Activated naive CD4-positive, alpha-beta T cell treated with anti-CD3 and anti-CD28 coated beads, Interleukin-2, amount 50 U/mL, for 72 hours (primary cell): Measurements from ENCODE around the gene AKR7A3. TPM values are rescaled to one million over a fixed set of nuclear protein-coding genes. Genes with fewer than 3 reads are reported as not detected.
"Not testable (repeated sequence)": the region's sequence is repeated elsewhere in the genome, so short reads cannot be mapped to it uniquely, and the experiment has no call there.

Source experiments
- ATAC-seq, 2 donors: fragments of 150-1000 bp; cut with Tn5 transposase; 2 replicates each; pipeline ENCODE4 v1.10.0; 2021; ENCODE audit warnings: mild to moderate bottlenecking in 2 of 2, moderate library complexity in 2 of 2
- DNase-seq, 2 donors: peaks; one replicate each; pipeline ENCODE4 v3.0.0; 2021 to 2022; ENCODE audit warnings: low spot score in 2 of 2
- H3K27ac Mint-ChIP-seq, 2 donors: one replicate each; pipeline ENCODE4 v1.8.0; 2022; ENCODE audit warnings: mild to moderate bottlenecking in 2 of 2, mixed read lengths in 2 of 2
- H3K36me3 Mint-ChIP-seq, 2 donors: one replicate each; pipeline ENCODE4 v1.8.0; 2022; ENCODE audit warnings: mixed read lengths in 2 of 2
- H3K9me3 Mint-ChIP-seq, 2 donors: one replicate each; pipeline ENCODE4 v1.8.0; 2022; ENCODE audit warnings: mixed read lengths in 2 of 2
- total RNA-seq, 2 donors: library from RNA; stranded (reverse); gene quantifications; one replicate each; pipeline ENCODE4 v1.2.3, GENCODE V29; 2022

Gene AKR7A3
- under 1 TPM; 0.68 to 0.93 TPM for total RNA-seq

- H3K27ac Mint-ChIP-seq: not testable (repeated sequence)
These were observed at the start of gene AKR7A3 for GRCh38 chr1:19288324-19289241. TSS of gene AKR7A3 (minus strand) at chr1:19288770. CDS start at chr1:19288709, 61 bp downstream.

GRCh38 chr1:19338323-19338762, 49.8 kb upstream of the AKR7A3 start:
- no peaks in the 10 kb centered on the region for H3K36me3 Mint-ChIP-seq
- peak overlapping the region; percentile 66 to 91 for H3K27ac Mint-ChIP-seq
- DNase-seq (no peak), ATAC-seq (no peak)
- H3K9me3 Mint-ChIP-seq: no peaks in the 10 kb centered on the region

More at GRCh38 chr1:19288324-19289241, at the start of gene AKR7A3:
- peaks cover 11 to 19% of the 10 kb centered on the region in 2 donors for H3K36me3 Mint-ChIP-seq
- H3K9me3 Mint-ChIP-seq: not testable (repeated sequence)
- peak; percentile 95 for ATAC-seq
- DNase-seq: peak in 1 of 2 donors; percentile 64

DNA sequence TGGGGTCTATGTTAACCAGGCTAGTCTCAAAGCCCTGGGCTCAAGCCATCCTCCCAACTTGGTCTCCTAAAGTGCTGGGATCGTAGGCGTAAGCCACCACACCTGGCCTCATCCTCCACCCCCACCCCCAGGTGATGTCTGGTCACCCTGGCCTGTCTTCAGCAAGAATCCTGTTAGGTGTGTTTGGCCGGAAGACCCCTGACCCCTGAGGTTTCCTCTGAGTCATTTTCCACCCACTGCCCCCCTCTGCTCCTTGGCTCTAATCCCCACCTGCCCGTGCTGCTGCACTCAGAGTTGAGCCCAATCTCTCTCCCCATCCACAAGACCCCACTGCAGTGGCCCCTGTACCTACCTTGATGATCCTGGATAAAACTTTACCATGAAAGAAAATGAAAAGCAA, 48.7 kb upstream of the AKR7A3 start:
- DNase-seq: no peak
- no peak for ATAC-seq
- H3K9me3 Mint-ChIP-seq: no peaks in the 10 kb centered on the region
- H3K36me3 Mint-ChIP-seq: no peaks in the 10 kb centered on the region
- peak overlapping the region; percentile 66 to 91 for H3K27ac Mint-ChIP-seq

DNA sequence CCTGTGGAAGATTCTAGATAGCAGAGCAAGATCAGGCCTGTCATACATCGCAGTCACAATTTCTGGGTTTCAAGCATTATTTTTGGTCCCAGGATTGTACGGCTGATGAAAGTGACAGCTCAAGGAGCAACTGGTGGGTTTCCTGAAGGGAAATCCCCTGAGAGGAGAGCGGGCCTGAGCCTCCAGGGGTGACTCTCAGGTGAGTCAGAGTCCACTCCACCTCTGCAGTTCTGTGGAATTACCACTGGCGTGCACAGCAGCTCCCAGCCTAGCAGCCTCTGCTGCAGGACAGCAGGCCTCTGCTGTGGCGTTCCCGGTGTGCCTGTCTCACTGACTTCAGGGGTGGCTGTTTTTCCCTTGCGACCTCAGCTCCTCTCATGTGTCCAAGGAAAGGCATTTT, 48.0 kb upstream of the AKR7A3 start:
- peak overlapping the region; percentile 5 to 66 for H3K27ac Mint-ChIP-seq
- ATAC-seq: peak; percentile 74 to 95
- no peaks in the 10 kb centered on the region for H3K9me3 Mint-ChIP-seq
- H3K36me3 Mint-ChIP-seq: no peaks in the 10 kb centered on the region
- DNase-seq: peak in 1 of 2 donors; percentile 74

- Mint-ChIP-seq H3K9me3 (no peaks in the 10 kb centered on the region), H3K27ac (peak overlapping the region; percentile 47 to 62), H3K36me3 (no peaks in the 10 kb centered on the region)
- ATAC-seq: peak in 1 of 2 donors; percentile 42
- DNase-seq: no peak
These were observed 45.2 kb upstream of the AKR7A3 start for GRCh38 chr1:19333587-19334354.

- no peak for ATAC-seq
- no peak for DNase-seq
- Mint-ChIP-seq H3K36me3 (no peaks in the 10 kb centered on the region), H3K27ac (no peak overlapping the region), H3K9me3 (no peaks in the 10 kb centered on the region)
These were observed 44.3 kb upstream of the AKR7A3 start for GRCh38 chr1:19332832-19333231.

GRCh38 chr1:19331262-19331878, 42.8 kb upstream of the AKR7A3 start:
- no peak for ATAC-seq
- no peak for DNase-seq
- Mint-ChIP-seq H3K27ac (no peak overlapping the region), H3K36me3 (no peaks in the 10 kb centered on the region), H3K9me3 (no peaks in the 10 kb centered on the region)

DNA sequence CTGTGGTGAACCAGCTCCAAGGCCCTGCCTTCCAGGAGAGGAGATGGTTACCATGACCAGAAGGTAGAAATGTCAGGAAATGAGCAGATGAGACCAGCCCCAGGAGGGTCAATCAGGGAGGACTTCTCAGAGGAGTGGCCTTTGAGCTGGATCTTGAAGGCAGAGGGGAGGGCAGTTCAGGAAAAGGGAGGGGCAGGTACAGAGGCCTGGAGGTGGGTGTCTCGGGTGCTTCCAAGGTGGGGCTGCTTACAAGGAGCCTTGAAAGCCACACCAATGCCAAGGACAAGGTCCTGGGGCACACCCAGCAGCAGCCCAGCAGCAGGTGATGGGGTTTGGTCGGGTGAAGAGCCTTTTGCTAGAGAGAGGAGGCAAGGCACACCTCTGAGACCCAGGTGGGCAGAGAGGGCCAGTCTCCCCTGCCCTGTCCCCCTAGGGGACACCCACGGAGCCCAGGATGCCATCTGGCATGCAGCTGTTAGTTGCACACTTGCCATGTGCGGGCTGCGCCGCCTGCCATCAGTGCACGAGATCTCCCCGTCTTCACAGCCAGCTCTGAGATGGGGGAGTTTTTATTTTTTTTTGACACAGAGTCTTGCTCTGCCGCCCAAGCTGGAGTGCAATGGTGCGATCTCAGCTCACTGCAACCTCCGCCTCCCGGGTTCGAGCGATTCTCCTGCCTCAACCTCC, 42.0 kb upstream of the AKR7A3 start:
- ATAC-seq (no peak), DNase-seq (no peak)
- no peaks in the 10 kb centered on the region for H3K36me3 Mint-ChIP-seq
- peak overlapping the region in 1 of 2 donors; percentile 92 for H3K27ac Mint-ChIP-seq
- H3K9me3 Mint-ChIP-seq: no peaks in the 10 kb centered on the region

GRCh38 chr1:19329611-19330010, 41.0 kb upstream of the AKR7A3 start:
- no peak for ATAC-seq
- Mint-ChIP-seq H3K36me3 (no peaks in the 10 kb centered on the region), H3K27ac (peak overlapping the region in 1 of 2 donors; percentile 66), H3K9me3 (no peaks in the 10 kb centered on the region)
- DNase-seq: no peak

GRCh38 chr1:19329188-19329587, 40.6 kb upstream of the AKR7A3 start:
- no peaks in the 10 kb centered on the region for H3K9me3 Mint-ChIP-seq
- no peak for DNase-seq
- ATAC-seq: no peak
- H3K27ac Mint-ChIP-seq: peak overlapping the region in 1 of 2 donors; percentile 84
- H3K36me3 Mint-ChIP-seq: no peaks in the 10 kb centered on the region

GRCh38 chr1:19328486-19328885, 39.9 kb upstream of the AKR7A3 start:
- H3K9me3 Mint-ChIP-seq: no peaks in the 10 kb centered on the region
- no peaks in the 10 kb centered on the region for H3K36me3 Mint-ChIP-seq
- DNase-seq (no peak), ATAC-seq (no peak)
- no peak overlapping the region for H3K27ac Mint-ChIP-seq

GRCh38 chr1:19327736-19328135, 39.2 kb upstream of the AKR7A3 start:
- Mint-ChIP-seq H3K27ac (no peak overlapping the region), H3K36me3 (no peaks in the 10 kb centered on the region), H3K9me3 (no peaks in the 10 kb centered on the region)
- DNase-seq (no peak), ATAC-seq (no peak)

- no peak for DNase-seq
- peak overlapping the region in 1 of 2 donors; percentile 32 for H3K27ac Mint-ChIP-seq
- H3K36me3 Mint-ChIP-seq: no peaks in the 10 kb centered on the region
- H3K9me3 Mint-ChIP-seq: no peaks in the 10 kb centered on the region
- no peak for ATAC-seq
These were observed 38.7 kb upstream of the AKR7A3 start for GRCh38 chr1:19327301-19327700.

- Mint-ChIP-seq H3K9me3 (no peaks in the 10 kb centered on the region), H3K27ac (peak overlapping the region; percentile 32 to 44), H3K36me3 (no peaks in the 10 kb centered on the region)
- no peak for DNase-seq
- ATAC-seq: no peak
These were observed 38.1 kb upstream of the AKR7A3 start for GRCh38 chr1:19326748-19327065.

- no peak for ATAC-seq
These were observed 37.6 kb upstream of the AKR7A3 start for GRCh38 chr1:19325958-19326747.

More at GRCh38 chr1:19325958-19326747, 37.6 kb upstream of the AKR7A3 start:
- H3K27ac Mint-ChIP-seq: peak overlapping the region in 1 of 2 donors; percentile 44
- H3K9me3 Mint-ChIP-seq: no peaks in the 10 kb centered on the region
- H3K36me3 Mint-ChIP-seq: no peaks in the 10 kb centered on the region
- DNase-seq: no peak
